HFFc6 (cell line): ENCODE measurements around the gene ABHD3. TPM values are rescaled to one million over a fixed set of nuclear protein-coding genes. Genes with fewer than 3 reads are reported as not detected.

ENCODE experiments used
- DNase-seq: peaks from one replicate; pipeline ENCODE4 v3.0.0-alpha.2; 2018
- H3K27ac Mint-ChIP-seq: 2 replicates; pipeline ENCODE4 v1.8.0; 2020; ENCODE audit warnings: mild to moderate bottlenecking, mixed read lengths
- H3K27me3 Mint-ChIP-seq: 2 replicates; pipeline ENCODE4 v1.8.0; 2021; ENCODE audit warnings: mild to moderate bottlenecking, moderate library complexity, mixed read lengths; ENCODE audit not compliant: insufficient read depth
- H3K36me3 Mint-ChIP-seq: 2 replicates; pipeline ENCODE4 v1.8.0; 2021; ENCODE audit warnings: low read depth, mixed read lengths
- H3K4me1 Mint-ChIP-seq: 2 replicates; pipeline ENCODE4 v1.8.0; 2020; ENCODE audit warnings: low read depth, mixed read lengths
- H3K4me3 Mint-ChIP-seq: 2 replicates; pipeline ENCODE4 v1.8.0; 2020; ENCODE audit warnings: mild to moderate bottlenecking, moderate library complexity, mixed read lengths
- H3K9me3 Mint-ChIP-seq: 2 replicates; pipeline ENCODE4 v1.8.0; 2020; ENCODE audit warnings: mild to moderate bottlenecking, mixed read lengths
- CTCF ChIP-seq: fragments of 200-600 bp; sonication (generic); IDR thresholded peaks from 2 replicates; pipeline ENCODE4 v1.5.0; 2021; ENCODE audit warnings: antibody characterized with exemption, mild to moderate bottlenecking
- total RNA-seq, 6 experiments: library from RNA; stranded (reverse); fragmentation: NEBNext Ultra II Directional; extraction: Animal tissue kit (Norgen Biotek cat#: 25700); gene quantifications; 2 replicates in 1 of 6; 3 replicates in 5 of 6; pipeline ENCODE4 v1.2.3, GENCODE V29; 2021

Gene ABHD3
- total RNA-seq, 6 experiments from 2014 or later, result 2.8 to 7.2 (median 4.7) TPM

DNA sequence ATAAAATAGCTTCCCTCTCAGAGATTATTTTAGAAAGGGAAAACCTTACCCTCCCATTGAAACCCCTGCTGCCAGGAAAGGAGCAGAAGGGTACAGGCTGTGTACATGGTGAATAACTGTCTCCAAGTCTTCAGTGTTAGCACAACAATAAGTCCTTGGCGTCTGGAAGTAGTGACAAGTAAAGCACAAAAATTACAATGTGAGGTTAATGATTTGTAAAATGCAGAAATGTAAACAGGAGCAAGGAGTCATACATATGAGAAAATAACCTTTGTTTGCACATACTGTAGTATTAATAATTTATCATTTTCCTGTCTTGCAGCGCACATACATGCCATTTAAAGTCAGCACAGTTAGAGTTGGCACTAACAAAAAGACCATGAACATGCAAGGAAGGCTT, 40.5 kb downstream of the ABHD3 start:
- Mint-ChIP-seq H3K9me3 (no peaks in the 10 kb centered on the region), H3K36me3 (no peaks in the 10 kb centered on the region; the same call in 1 of the 2 replicates), H3K4me3 (no peak overlapping the region), H3K27me3 (no peaks in the 10 kb centered on the region; the same call in 1 of the 2 replicates), H3K4me1 (no peaks in the 10 kb centered on the region), H3K27ac (no peak overlapping the region)
- no peak for DNase-seq
- no peak for TF ChIP-seq CTCF

DNA sequence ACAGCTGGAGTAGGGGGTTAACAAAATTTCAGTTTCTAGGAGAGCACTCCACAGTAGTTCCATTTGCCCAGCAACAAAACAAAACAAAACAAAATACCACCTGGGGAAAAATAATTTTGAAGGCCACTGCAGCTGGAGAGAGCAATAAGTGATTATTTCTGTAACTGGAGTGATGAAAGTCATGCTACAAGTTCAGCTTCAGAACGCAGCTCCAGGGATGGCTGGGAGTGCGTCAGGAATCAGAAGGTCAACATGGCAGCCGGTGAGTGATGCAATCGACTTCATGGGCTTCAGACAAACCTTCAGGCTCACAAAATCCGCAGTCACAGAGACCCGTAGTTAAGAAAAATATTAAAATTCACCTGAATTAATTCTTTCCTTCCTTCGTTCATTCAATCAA, 41.0 kb downstream of the ABHD3 start:
- Mint-ChIP-seq H3K27ac (no peak overlapping the region), H3K4me1 (no peaks in the 10 kb centered on the region), H3K4me3 (no peak overlapping the region), H3K27me3 (no peaks in the 10 kb centered on the region; the same call in 1 of the 2 replicates), H3K9me3 (no peaks in the 10 kb centered on the region), H3K36me3 (no peaks in the 10 kb centered on the region; the same call in 1 of the 2 replicates)
- no peak for DNase-seq
- no peak for TF ChIP-seq CTCF

DNA sequence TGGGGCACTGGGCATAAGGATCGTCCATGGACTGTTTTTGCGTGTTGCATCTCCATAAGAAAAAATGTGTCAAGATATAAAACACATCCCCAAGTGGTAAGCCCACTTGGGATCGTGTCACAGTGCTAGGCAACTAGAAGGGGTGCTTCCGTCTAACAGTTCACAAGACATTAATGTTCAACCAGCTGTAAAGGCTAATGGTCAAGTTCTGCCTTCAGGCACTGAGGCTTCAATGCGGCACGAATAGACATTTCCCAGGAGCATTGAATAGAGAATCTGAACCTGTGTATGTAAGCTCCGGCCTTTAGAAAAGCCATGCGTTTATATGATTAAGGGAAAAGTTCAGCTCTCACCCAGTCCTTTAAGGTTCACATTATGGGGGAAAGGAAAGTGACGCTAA, 42.0 kb downstream of the ABHD3 start:
- no peaks in the 10 kb centered on the region for H3K4me1 Mint-ChIP-seq
- H3K4me3 Mint-ChIP-seq, result no peak overlapping the region
- no peaks in the 10 kb centered on the region; the same call in 1 of the 2 replicates for H3K36me3 Mint-ChIP-seq
- no peaks in the 10 kb centered on the region for H3K9me3 Mint-ChIP-seq
- TF ChIP-seq CTCF, result no peak
- no peaks in the 10 kb centered on the region; the same call in 1 of the 2 replicates for H3K27me3 Mint-ChIP-seq
- no peak for DNase-seq
- H3K27ac Mint-ChIP-seq, result no peak overlapping the region

DNA sequence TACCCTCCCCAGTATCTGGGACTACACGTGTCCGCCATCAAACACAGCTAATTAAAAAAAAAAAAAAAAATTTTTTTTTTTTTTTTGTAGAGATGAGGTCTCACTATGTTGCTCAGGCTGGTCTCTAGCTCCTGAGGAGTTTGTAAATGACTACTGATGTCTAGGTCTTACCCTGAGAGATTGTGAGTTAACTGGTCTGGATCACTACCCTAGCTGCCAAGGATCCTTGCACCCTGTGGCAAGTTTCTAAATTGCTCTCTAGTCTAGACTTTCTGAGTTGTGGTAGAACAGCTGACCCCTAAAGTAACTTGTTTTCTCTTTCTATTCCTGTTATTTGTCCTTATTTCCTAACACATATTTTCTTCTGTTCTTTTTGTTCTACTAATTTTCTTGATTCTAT, 44.5 kb downstream of the ABHD3 start:
- Mint-ChIP-seq H3K36me3 (no peaks in the 10 kb centered on the region; the same call in 1 of the 2 replicates), H3K9me3 (no peaks in the 10 kb centered on the region), H3K27me3 (no peaks in the 10 kb centered on the region; the same call in 1 of the 2 replicates), H3K27ac (no peak overlapping the region), H3K4me3 (no peak overlapping the region), H3K4me1 (peaks cover 12% of the 10 kb centered on the region)
- DNase-seq, result no peak
- no peak for TF ChIP-seq CTCF

DNA sequence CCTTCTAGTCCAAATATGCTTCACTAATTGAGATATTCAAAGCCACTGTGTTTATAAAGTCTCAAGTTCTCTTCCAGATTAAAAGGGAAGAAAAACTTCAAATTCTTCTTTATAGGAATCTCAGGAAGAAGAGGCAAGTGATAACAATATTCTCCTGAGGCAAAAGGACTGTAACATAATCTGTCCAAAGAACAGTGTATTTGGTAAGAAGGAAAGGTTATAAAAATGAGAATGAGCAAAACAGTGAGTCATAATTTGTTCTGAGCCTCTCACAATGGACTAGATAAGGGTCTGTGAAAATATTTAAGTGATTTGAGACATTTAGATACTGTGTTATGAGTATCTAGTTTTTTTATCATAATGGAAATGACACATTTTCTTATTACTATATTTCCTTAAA, 48.2 kb downstream of the ABHD3 start:
- Mint-ChIP-seq H3K9me3 (no peaks in the 10 kb centered on the region), H3K27ac (peak overlapping the region; percentile 34; the same call in 1 of the 2 replicates), H3K27me3 (no peaks in the 10 kb centered on the region), H3K4me1 (peaks cover 12% of the 10 kb centered on the region), H3K36me3 (peaks cover 6% of the 10 kb centered on the region), H3K4me3 (no peak overlapping the region)
- DNase-seq, result peak; percentile 24
- TF ChIP-seq CTCF, result no peak

- no peak for DNase-seq
- no peak overlapping the region for H3K27ac Mint-ChIP-seq
- no peak for TF ChIP-seq CTCF
- peaks cover 6% of the 10 kb centered on the region for H3K36me3 Mint-ChIP-seq
- no peaks in the 10 kb centered on the region for H3K9me3 Mint-ChIP-seq
- H3K4me3 Mint-ChIP-seq, result no peak overlapping the region
- H3K27me3 Mint-ChIP-seq, result no peaks in the 10 kb centered on the region
- H3K4me1 Mint-ChIP-seq, result peaks cover 12% of the 10 kb centered on the region
Observed at GRCh38 chr18:21653361-21653760, 51.2 kb downstream of the ABHD3 start.
